Loucy (cell line): Measurements from ENCODE around the gene KCNA10.

Experiments
- EZH2phosphoT487 ChIP-seq: fragments of 200-600 bp; IDR thresholded peaks from 2 replicates; pipeline ENCODE4 v1.6.1; 2018; ENCODE audit warnings: antibody characterized with exemption, mild to moderate bottlenecking, moderate library complexity, borderline replicate concordance
- TF ChIP-seq, protein P1 (sequence below): fragments of 200-600 bp; sonication (generic); conservative IDR thresholded peaks from 2 replicates; pipeline ENCODE4 v1.5.1; 2014; ENCODE audit warnings: mild to moderate bottlenecking, antibody characterized with exemption, low read length

DNA sequence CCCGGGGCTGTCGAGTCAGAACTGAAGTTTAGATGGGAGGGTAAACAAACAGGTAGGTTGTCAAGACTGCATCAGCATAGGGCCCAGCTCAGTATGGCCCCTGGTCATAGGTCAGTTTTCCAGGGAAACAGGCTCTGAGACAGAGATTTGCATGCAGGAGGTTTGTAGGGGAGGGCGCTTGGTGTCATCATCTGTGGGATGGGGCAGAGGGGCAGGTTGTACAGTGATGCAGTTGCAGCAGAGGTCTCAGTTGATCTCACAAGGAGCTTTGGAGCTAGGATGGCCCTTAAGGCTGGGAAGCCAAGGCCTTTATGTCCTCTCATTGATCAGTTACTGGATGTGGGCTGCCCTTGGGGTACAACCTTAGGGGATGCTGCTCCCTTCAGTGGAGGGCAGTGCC lies 38.5 kb upstream of the KCNA10 start:
- TF ChIP-seq, protein P1, sequence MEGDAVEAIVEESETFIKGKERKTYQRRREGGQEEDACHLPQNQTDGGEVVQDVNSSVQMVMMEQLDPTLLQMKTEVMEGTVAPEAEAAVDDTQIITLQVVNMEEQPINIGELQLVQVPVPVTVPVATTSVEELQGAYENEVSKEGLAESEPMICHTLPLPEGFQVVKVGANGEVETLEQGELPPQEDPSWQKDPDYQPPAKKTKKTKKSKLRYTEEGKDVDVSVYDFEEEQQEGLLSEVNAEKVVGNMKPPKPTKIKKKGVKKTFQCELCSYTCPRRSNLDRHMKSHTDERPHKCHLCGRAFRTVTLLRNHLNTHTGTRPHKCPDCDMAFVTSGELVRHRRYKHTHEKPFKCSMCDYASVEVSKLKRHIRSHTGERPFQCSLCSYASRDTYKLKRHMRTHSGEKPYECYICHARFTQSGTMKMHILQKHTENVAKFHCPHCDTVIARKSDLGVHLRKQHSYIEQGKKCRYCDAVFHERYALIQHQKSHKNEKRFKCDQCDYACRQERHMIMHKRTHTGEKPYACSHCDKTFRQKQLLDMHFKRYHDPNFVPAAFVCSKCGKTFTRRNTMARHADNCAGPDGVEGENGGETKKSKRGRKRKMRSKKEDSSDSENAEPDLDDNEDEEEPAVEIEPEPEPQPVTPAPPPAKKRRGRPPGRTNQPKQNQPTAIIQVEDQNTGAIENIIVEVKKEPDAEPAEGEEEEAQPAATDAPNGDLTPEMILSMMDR: no peak
- TF ChIP-seq EZH2phosphoT487: no peak
